Astrocyte of the spinal cord (primary cell): ENCODE data around the gene THRSP.

Source experiments
- DNase-seq: peaks from one replicate; pipeline ENCODE4 v3.0.0; 2011; ENCODE audit warnings: low read depth, low spot score
- H3K4me3 ChIP-seq: 2 replicates; pipeline ENCODE4 v1.5.1; 2011; ENCODE audit warnings: low read depth, mild to moderate bottlenecking, low read length, moderate library complexity
- in situ Hi-C: cut with HindIII; loops from 2 replicates; pipeline ENCODE4 v1.10.0; 2017; ENCODE audit warnings: low sequenced_read_pairs
- TF ChIP-seq, protein P1 (sequence below): IDR thresholded peaks from 2 replicates; pipeline ENCODE4 v1.5.1; 2012; ENCODE audit warnings: low read depth, mild to moderate bottlenecking, low read length, inconsistent platforms

THRSP gene

DNA sequence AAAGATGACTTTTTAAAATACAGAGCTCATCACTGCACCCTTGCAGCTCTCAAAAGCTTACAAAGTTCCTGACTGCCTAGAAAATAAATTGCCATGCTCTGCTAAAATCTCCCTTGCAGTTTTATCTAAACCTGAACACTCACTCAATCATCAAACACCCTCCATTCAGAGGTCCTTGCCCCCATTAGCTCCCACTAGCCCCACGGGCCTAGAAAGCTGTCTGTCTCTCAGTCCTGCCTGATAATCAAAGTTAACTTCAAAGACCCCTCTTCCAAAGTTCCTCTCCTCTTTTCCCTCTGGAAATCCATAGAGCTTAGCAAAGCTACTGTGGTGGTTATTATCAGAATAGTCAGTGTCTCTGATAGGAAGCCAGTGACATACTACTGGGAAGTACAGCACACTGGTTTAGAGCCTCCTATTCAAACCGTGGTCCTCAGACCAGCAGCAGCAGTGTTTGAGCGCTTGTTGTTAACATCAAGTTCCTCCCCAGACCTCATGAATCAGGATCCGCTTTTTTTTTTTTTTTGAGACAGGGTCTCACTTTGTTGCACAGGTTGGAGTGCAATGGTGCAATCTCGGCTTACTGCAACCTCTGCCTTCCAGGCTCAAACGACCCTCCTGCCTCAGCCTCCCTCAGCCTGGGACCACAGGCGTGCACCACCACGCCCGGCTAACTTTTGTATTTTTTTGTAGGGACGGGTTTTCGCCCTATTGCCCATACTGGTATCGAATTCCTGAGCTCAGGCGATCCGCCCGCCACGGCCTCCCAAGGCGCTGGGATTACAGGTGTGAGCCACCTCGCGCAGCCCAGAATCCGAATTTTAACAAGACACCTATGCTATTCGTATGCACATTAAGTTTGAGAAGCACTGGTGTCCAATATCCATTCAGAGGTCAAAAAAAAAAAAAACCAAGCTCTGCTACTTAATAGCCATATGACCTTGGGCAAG is 14.8 kb downstream of the THRSP start:
- in situ Hi-C loops = no loop called here
- H3K4me3 ChIP-seq = peak overlapping the region; percentile 74
- TF ChIP-seq, protein P1, sequence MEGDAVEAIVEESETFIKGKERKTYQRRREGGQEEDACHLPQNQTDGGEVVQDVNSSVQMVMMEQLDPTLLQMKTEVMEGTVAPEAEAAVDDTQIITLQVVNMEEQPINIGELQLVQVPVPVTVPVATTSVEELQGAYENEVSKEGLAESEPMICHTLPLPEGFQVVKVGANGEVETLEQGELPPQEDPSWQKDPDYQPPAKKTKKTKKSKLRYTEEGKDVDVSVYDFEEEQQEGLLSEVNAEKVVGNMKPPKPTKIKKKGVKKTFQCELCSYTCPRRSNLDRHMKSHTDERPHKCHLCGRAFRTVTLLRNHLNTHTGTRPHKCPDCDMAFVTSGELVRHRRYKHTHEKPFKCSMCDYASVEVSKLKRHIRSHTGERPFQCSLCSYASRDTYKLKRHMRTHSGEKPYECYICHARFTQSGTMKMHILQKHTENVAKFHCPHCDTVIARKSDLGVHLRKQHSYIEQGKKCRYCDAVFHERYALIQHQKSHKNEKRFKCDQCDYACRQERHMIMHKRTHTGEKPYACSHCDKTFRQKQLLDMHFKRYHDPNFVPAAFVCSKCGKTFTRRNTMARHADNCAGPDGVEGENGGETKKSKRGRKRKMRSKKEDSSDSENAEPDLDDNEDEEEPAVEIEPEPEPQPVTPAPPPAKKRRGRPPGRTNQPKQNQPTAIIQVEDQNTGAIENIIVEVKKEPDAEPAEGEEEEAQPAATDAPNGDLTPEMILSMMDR = no peak
- no peak for DNase-seq

- TF ChIP-seq, protein P1 = no peak
- in situ Hi-C loops = no loop called here
- peak; percentile 89 for DNase-seq
- peak within 1 kb of the TSS; percentile 74 for H3K4me3 ChIP-seq
Measured at GRCh38 chr11:78079232-78080083, 15.8 kb downstream of the THRSP start, which contains the start of gene NDUFC2. Gene NDUFC2, minus strand, starts transcription at chr11:78079862. Its CDS starts 118 bp downstream, at chr11:78079744.

DNA sequence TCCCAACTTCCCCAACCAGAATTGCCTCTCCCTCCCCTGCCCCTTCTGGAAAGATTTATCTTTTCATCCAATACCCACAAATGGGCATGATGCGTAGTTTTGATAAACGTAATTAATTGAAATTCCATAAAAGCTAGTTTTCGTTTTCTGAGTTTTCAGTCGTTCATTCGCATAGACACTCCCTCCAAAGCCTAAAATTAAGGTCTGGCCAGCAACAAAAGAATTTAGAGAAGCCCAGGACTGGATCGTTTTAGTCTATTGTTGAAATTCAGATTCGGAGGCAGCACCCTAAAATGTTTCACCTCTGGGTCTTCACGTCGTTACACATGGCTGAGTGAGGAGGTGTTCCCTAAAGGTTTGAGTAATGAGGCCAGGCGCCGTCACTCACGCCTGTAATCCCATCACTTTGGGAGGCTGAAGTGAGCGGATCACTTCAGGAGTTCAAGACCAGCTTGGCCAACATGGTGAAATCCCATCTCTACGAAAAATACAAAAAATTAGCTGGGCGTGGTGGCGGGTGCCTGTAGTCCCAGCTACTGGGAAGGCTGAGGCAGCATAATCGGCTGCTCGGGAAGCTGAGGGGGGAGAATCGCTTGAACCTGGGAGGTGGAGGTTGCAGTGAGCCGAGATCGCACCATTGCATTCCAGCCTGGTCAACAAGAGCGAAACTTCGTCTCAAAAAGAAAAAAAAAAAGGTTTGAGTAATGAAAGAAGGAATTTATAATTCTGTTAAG is 16.6 kb downstream of the THRSP start:
- in situ Hi-C loops = no loop called here
- peak overlapping the region; percentile 74 for H3K4me3 ChIP-seq
- no peak for DNase-seq
- TF ChIP-seq, protein P1 = no peak

DNA sequence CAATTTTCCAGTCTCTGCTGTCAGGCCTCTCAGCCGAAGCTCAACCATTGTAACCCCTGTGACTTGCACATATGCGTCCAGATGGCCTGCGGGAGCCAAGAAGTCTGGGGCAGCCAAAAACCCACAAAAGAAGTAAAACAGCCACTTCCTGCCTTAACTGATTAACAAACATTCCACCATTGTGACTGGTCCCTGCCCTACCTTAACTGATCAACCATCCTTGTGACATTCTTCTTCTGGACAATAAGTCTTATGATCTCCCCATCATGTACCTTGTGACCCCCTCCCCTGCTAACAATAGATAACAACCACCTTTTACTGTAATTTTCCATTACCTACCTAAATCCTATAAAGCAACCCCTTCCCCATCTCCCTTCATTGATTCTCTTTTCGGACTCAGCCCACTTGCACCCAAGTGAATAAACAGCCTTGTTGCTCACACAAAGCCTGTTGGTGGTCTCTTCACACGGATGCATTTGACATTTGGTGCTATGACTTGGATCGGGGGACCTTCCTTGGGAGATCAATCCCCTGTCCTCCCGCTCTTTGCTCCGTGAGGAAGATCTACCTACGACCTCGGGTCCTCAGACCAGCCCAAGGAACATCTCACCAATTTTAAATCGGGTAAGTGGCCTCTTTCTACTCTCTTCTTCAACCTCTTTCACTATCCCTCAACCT is 17.3 kb downstream of the THRSP start:
- TF ChIP-seq, protein P1 = no peak
- in situ Hi-C loops = no loop called here
- peak; percentile 59 for DNase-seq
- H3K4me3 ChIP-seq = no peak overlapping the region

GRCh38 chr11:78081583-78081982 is 17.9 kb downstream of the THRSP start:
- TF ChIP-seq, protein P1 = no peak
- DNase-seq = no peak
- no peak overlapping the region for H3K4me3 ChIP-seq
- in situ Hi-C loops = no loop called here
